Gastroesophageal sphincter (tissue), 4 donors: ENCODE data around the gene SLC38A3. TPM values are rescaled to one million over a fixed set of nuclear protein-coding genes. Genes with fewer than 3 reads are reported as not detected.

ENCODE experiments used
- ATAC-seq: fragments of 150-250 bp; one replicate; pipeline ENCODE4 v1.9.1; 2016; ENCODE audit warnings: mild to moderate bottlenecking, moderate library complexity
- H3K27ac ChIP-seq, 4 donors: fragments of 200-600 bp; sonication (generic) in 3 of 4; 1 replicate in 3 of 4; 2 replicates in 1 of 4; pipeline ENCODE4 v1.5.1; 2016 to 2019
- H3K27me3 ChIP-seq: fragments of 200-600 bp; sonication (generic); one replicate; pipeline ENCODE4 v1.5.1; 2019
- H3K36me3 ChIP-seq, 2 donors: fragments of 200-600 bp; sonication (generic); one replicate each; pipeline ENCODE4 v1.5.1; 2019; ENCODE audit warnings: control low read depth in 1 of 2
- H3K4me1 ChIP-seq, 3 donors: fragments of 200-600 bp; sonication (generic); 1 replicate in 2 of 3; 2 replicates in 1 of 3; pipeline ENCODE4 v1.5.1; 2016 to 2019; ENCODE audit warnings: control low read depth in 2 of 3
- H3K4me3 ChIP-seq, 2 donors: fragments of 200-600 bp; sonication (generic); one replicate each; pipeline ENCODE4 v1.5.1; 2019; ENCODE audit warnings: mild to moderate bottlenecking in 1 of 2, moderate library complexity in 1 of 2
- H3K9me3 ChIP-seq, 3 donors: fragments of 200-600 bp; sonication (generic); one replicate each; pipeline ENCODE4 v1.5.1; 2017 to 2019; ENCODE audit warnings: control low read depth in 2 of 3
- CTCF ChIP-seq, 4 experiments: fragments of 200-600 bp in 2 of 4; fragments of 450-650 bp in 2 of 4; sonication (generic) in 1 of 4; IDR thresholded peaks; one replicate each; pipeline ENCODE4 v1.5.1; 2017 to 2019; ENCODE audit warnings: antibody characterized with exemption in 4 of 4, mild to moderate bottlenecking in 2 of 4, moderate library complexity in 2 of 4
- EP300 ChIP-seq: sonication (generic); formaldehyde crosslinking; IDR thresholded peaks from one replicate; pipeline ENCODE4 v1.6.1; 2017; ENCODE audit warnings: antibody characterized with exemption, mild to moderate bottlenecking
- POLR2A ChIP-seq, 2 donors: fragments of 450-650 bp; IDR thresholded peaks; one replicate each; pipeline ENCODE4 v1.6.1; 2017; ENCODE audit warnings: antibody characterized with exemption in 2 of 2, mild to moderate bottlenecking in 2 of 2, moderate library complexity in 1 of 2
- POLR2AphosphoS5 ChIP-seq: sonication (generic); formaldehyde crosslinking; IDR thresholded peaks from one replicate; pipeline ENCODE4 v1.6.1; 2017; ENCODE audit warnings: antibody characterized with exemption
- WGBS, 2 donors: methylation state at CpG; one replicate each; pipeline ENCODE4 v1.1.5; 2018; ENCODE audit warnings: low coverage in 1 of 2; 5-methylcytosine and 5-hydroxymethylcytosine counted together
- total RNA-seq, 4 donors: library from RNA; depleted of rRNA; stranded (reverse); fragments of >200 nt; gene quantifications; one replicate each; pipeline ENCODE4 v1.1.0, GENCODE V29; 2016

The SLC38A3 gene
- total RNA-seq, 4 donors from 2014 or later, result 0.35 TPM; not detected in 2

DNA sequence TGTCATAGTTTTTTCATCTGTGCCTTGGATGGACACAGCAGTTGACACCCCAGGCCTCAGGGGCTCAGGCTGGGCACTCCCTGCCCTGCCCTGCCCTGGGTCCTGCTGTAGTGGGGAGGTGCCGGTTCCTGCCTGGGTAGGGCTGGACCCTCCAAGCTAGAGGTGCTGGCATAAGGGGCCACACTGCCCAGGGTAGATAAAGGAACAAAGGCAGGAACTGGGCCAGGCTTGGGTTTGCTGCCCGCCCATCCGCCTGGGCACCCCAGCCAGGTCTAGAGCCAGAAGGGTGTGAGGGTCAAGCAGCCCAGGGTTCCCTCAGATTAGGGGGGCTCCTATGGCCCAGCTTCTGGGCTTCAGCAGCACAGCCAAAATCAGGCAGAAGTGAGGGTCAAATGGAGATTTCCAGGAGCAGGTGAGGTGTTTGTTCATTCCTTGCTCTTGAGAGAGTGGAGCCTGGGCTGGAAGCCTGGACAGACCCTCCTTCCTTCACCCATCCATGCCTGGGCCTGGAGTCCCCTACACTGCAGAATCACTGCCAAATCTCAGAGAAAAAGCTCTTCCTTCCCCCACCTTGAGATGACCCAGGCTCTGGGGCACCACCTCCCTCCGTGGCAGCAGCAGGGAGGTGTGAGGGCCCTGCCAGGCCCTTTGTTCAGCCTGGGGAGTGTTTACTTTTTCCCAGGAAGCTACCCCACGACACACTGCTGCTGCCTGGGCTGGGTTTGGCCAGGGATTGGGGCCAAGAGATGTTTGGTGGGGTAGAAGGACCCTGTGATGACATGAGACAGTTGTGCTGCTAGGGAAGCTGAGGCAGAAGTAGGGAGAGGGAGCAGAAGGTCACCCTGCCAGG lies 42.8 kb upstream of the SLC38A3 start:
- TF ChIP-seq EP300 (no peak), CTCF (IDR thresholded peaks at IDR 0.05) (no peak)
- Histone ChIP-seq H3K27ac (peak overlapping the region in 3 of 4 donors; percentile 83 to 94 (median 87)), H3K36me3 (no peaks in the 10 kb centered on the region), H3K9me3 (no peaks in the 10 kb centered on the region), H3K27me3 (no peaks in the 10 kb centered on the region), H3K4me1 (peaks cover 9 to 99% (median 64%) of the 10 kb centered on the region in 3 donors), H3K4me3 (no peak overlapping the region)
- 17% methylated on average over 1 of the region's 5 CpGs; no CpG with 5 or more reads in 1 of the 2 donors for WGBS, 2 donors
- no peak for ATAC-seq

DNA sequence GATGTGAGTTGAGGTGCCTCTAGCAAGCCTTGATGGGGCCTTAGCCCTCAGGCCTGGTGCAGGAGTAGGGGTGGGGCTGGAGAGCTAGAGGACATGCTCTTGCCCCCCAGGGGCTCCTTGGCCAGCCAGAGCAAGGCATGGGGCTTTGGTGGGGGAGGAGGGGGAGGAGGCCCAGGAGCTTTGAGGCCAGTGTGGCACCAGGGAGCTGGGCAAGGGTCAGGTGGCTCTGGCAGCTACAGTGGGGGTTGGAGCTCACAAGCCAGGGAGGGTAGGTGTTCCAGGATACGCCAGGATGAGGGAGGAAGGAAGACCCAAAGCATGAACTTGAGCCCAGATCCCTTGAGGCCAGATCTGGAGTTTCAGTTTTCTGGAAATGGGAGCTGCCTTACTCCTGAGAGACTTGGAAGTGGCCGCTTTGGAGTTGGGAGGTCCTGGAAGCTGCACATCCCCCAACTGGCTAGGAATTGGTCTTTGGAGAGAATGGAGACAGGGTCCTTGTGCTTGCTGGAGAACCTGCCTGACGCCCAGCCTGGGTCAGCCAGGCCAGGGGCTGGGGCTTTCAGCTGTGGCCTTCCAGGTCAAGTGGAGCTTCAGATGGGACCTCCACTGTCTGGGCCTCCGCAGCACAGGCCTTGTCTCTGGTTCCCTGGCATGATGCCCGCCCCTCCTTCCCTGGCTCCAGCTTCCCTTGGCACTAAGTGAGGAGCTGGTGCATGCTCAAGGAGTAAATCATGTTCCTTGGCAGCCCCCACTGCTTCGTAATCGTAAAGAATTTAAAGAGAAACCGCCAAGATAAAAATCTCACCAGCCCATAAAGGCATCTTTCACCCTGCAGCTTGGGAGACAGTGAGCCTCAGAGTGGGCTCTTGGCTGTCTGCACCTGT lies 41.3 kb upstream of the SLC38A3 start:
- peak; percentile 67 for ATAC-seq
- Histone ChIP-seq H3K4me3 (no peak overlapping the region), H3K36me3 (no peaks in the 10 kb centered on the region), H3K9me3 (no peaks in the 10 kb centered on the region), H3K27me3 (no peaks in the 10 kb centered on the region), H3K4me1 (peaks cover 9 to 100% (median 60%) of the 10 kb centered on the region in 3 donors), H3K27ac (peak overlapping the region; percentile 49 to 94 (median 85))
- TF ChIP-seq EP300 (no peak), POLR2AphosphoS5 (peak; percentile 77), POLR2A (IDR thresholded peaks at IDR 0.05) (no peak), CTCF (IDR thresholded peaks at IDR 0.05) (no peak)
- 27% methylated on average over 3 of the region's 8 CpGs; no CpG with 5 or more reads in 1 of the 2 donors for WGBS, 2 donors

DNA sequence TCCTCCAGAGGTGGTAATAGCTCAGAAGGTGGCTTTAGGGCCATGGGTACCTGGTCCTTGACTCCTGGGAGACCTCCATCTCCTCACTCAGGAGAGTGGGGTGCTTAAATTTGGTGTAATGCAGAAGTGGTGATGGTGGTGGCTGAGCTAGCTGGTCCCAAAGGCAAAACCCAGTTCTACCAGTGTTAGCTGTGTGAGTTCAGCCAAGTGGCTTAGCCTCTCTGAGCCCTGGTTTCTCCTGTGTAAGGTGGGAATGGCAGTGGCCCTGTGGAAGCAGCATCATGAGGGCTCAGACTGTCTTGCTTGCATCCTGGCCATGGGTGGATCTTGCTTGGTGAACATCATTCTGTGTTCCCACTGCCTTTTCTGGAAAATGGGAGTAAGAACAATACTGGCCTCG lies 40.6 kb upstream of the SLC38A3 start:
- no peak for ATAC-seq
- H3K36me3 ChIP-seq, result no peaks in the 10 kb centered on the region
- WGBS, 2 donors, result no CpG with 5 or more reads among the region's 1 CpG
- peak overlapping the region; percentile 49 to 94 (median 85) for H3K27ac ChIP-seq
- H3K4me1 ChIP-seq, result peaks cover 9 to 100% (median 60%) of the 10 kb centered on the region in 3 donors
- H3K27me3 ChIP-seq, result no peaks in the 10 kb centered on the region
- no peak overlapping the region for H3K4me3 ChIP-seq
- no peaks in the 10 kb centered on the region for H3K9me3 ChIP-seq
- no peak for TF ChIP-seq EP300
- TF ChIP-seq POLR2A (IDR thresholded peaks at IDR 0.05), result no peak
- TF ChIP-seq CTCF (IDR thresholded peaks at IDR 0.05), result no peak
- TF ChIP-seq POLR2AphosphoS5, result no peak

GRCh38 chr3:50164984-50165909 lies 39.8 kb upstream of the SLC38A3 start:
- H3K36me3 ChIP-seq, result no peaks in the 10 kb centered on the region
- H3K4me1 ChIP-seq, result peaks cover 9 to 96% (median 62%) of the 10 kb centered on the region in 3 donors
- peak overlapping the region in 1 of 2 donors; percentile 20 for H3K4me3 ChIP-seq
- H3K27ac ChIP-seq, result peak overlapping the region; percentile 62 to 94 (median 85)
- peak; percentile 75 for ATAC-seq
- no peak for TF ChIP-seq CTCF (IDR thresholded peaks at IDR 0.05)
- TF ChIP-seq POLR2AphosphoS5, result peak; percentile 35
- H3K9me3 ChIP-seq, result no peaks in the 10 kb centered on the region
- 0% methylated on average over 2 of the region's 7 CpGs for WGBS, 2 donors
- no peaks in the 10 kb centered on the region for H3K27me3 ChIP-seq
